NCI-H2196 treated with DMSO at 0.1 percent for 48 hours (cell line): Measurements from ENCODE around the gene PTGDR2.

Experiments used
- DNase-seq: peaks from one replicate; lab custom pipeline; 2025; ENCODE audit not compliant: unreplicated experiment; lab: John Stamatoyannopoulos, UW

The PTGDR2 gene

DNA sequence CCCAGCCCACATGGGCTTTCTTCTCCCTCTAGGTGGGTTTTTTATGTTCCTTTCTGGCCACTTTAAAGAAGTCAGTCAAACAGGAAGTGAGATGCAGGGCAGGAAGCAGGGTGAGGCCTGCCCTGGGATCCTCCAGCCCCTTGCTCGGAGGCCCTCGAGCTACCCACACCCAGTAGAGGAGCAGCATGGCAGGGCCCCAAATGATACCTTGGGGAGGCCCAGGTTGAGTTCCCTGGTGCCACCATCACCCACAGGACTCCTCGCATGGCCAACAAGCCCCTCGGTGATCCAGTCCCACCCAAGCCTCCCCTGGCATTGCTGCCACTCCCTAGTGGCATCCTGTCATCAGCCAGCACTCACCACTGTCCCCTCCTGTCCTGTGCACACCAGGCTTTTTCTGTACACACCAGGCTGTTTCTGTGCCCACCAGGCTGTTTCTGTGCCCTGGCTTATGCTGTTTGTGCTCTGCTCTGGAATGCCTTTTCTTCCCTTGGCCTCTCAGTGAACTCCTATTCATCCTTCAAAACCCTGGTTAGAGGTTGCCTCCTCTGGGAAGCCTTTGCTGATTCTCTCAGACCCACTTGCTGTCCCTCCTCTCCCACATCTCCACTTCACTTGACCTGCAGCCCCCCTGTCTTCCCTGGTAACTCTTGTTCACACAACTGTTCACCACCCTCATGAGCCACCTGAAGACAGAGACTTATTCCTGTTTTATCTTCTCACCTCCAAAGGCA lies 3.1 kb upstream of the PTGDR2 start:
- no peak for DNase-seq

DNA sequence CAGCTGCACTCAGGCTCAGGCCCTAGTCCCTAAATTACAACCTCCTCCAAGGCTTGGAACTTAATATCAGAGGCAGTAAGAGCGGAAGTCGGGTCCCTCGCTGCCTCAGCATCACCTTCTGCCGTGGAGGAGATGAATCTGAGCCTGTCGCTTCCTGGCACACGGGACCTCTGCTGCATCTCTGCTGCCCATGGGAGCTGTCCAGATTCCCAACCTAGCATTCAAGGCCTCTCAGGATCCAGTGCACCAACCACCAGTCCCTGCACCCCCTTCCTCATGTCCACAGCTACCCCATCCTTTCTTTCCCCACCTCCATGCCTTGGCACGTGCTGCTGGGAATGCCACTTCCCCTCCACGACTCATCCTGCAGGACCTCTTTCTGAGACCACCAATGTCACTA lies 2.5 kb upstream of the PTGDR2 start:
- no peak for DNase-seq

DNA sequence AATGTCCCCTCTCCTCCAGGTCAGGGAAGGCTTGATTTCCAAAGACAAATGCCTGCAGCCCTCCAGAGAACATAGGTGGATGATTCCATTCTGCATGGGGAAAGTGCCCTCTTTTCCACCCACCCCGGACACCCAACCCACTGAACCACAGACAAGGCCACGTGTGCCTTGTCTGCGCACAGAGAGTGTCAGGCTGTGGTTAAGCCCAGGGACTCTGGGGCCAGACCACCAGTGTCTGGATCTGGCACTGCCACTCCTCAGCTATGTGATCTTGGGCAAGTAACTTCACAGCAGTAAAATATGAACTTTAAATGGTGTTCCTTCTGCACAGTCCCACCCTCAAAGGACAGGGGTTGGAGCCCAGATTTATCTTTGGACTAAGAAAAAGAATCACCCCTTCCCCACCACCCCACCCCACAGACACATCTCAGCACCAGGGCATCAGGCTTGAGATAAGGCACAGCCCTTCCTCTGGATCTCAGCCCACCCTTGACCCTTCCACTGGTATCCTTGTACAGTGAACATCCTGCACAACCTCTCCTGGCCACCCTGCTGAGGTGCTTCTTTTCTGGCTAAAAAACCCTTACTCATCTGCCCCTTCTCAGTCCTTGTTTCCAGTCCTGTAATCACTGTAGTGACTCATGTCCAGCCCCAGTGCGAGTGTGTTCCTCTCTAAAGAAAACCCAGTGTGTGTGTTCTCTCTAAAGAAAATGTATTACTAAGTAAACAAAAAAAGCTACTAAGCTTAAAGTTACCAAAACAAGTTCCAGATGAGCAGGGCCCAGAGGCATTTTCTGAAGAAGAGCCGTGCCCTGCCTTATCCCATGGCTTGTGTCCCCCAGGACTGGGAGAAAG lies 1.9 kb upstream of the PTGDR2 start:
- DNase-seq: no peak

DNA sequence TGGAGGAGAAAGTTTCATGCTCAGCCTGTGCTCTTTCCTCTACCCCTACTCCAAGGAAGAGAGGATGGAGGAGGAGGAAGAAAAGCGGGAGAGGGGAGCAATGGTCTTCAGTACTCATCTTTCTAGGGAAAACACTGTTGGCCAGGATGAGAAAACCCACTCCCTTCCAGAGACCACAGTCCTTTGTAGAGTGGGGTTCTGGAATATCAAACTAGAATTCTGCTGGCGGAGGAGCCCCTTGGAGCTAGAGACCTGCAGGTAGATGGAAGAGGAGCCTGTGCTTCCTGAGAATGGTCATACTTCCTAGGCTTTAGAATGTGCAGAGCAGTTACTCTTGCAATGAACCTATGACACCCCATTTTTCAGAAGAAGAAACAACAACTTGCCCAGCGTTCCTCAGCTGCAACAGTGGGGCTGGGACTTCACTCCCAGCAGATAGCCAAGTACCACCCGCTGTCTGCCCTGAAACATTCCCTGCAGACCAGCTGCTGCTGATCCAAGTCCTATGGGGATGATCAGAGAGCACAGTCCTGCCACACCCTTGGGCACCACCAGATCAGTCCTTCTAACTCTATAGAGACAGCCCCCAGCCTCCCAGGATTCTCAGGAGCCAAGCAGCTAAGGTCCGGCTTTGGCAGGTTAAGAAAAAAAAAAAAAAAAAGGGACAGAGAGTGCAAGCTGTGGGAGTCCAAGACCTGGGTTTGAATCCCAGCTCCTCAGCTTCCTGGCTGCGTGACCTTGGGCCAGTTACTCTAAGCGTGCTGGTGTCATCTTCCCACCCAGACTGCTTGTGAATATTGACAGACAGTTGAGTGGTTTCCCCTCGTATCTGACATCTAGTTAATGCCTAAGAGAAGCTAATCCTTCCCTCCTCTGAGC lies 664 bp downstream of the PTGDR2 start:
- no peak for DNase-seq

DNA sequence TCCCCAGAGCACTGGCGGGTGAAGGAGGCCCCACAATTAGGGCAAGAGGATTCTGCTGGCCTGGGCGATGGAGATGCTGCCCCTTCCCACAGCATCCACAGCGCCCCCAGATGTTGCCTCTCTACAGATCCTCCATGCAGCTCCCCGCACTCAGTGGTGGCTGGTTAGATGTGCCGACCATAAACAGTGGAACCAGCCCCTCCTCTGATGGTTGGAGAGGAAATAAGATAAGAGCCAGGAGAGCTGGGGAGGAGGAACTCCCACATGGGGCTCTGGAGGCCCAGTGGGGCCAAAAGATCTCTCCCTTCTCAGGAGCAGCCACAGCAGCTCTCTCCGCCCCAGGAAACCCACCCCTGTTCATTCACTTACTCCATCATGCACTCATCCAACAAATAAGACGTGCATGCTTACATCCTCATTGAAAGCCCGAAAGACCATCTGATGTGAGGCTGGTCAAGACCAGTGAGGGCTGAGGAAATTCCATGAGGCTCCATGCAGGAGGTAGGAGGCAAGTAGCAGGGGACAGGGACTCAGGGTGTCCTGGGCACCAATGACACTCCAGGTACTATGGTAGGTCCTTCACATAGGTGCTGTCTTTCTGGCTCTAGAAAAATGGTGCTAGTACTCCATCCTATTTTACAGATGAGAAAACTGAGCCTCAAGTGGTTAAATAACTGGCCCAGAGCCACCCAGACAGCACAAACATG lies 1.5 kb downstream of the PTGDR2 start:
- no peak for DNase-seq

DNA sequence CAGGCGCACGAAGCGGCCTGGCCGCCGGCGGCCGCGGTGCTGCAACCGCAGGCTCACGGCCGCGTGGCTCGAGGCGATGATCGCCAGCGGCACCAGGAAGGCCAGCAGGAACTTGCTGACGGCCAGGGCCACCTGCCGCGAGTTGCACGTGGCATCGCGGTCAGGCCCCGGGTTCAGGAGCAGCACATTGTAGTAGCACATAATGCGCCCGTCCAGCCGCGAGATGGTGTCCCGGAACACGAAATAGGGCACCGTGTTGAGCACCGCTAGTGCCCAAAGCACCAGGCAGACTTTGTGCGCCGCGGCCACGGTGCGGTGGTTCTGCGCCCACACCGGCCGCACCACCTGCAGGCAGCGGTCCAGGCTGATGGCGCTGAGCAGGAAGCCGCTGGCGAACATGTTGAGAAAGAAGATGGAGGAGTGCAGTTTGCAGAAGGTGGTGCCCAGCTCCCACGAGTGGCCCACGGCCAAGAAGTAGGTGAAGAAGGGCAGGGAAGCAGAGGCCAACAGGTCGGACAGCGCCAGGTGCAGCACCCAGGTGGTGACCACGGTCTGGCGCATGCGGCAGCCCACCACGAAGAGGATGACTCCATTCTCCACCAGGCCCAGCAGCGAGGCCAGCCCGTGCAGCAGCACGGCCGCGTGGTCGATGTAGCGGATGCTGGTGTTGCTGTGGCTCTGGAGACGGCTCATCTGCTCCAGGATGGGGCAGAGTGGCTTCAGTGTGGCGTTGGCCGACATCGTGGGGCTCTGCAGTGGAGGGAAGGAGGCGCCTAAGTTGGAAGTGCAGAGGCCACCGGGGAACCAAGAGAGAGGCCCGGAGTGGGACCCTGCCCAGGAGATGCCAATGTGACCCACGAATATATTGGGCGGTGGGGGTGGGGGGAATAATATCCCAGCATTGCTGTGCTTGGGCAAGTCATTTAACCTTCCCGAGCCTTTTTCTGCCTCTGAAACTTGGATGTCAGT lies 2.5 kb downstream of the PTGDR2 start:
- no peak for DNase-seq

DNA sequence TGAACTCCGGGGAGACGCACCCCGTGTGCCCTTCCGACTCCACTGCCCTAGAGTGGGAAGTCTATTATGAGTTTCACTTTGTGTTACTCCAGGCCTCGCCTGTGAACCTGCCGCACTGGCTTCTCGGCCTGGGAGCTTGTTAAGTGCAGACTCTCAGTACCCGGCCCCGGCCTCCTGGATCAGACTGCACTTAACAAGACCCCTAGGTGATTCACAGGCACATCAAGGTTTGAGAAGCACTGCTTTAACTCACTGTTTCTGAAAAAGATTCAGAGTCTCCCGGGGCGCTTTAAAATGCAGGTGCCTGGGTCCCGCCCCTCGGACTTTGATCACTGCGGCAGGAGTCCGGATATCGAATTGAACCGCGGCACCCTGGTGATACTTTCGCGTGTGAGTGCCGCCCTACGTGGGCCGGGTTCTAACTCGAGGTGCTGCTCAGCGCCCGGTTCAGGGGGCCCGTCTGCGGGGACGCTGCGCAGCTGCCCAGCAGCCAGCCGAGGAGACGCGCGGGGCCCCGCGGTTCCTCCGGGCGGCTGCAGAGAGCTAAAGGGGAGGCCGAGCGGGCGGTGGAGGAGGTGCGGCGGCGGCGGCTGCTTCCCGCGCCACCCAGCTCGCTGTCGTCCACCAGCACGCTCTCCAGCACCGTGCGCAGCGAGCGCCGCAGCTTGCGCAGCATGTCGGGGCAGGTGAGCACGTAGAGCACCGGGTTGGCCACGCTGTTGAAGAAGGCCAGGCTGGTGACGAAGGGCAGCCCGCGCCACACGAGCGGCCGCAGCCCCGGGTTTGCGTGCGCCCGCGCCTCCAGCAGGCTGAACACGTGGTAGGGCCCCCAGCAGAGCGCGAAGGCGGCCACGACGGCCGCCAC lies 3.4 kb downstream of the PTGDR2 start:
- no peak for DNase-seq

DNA sequence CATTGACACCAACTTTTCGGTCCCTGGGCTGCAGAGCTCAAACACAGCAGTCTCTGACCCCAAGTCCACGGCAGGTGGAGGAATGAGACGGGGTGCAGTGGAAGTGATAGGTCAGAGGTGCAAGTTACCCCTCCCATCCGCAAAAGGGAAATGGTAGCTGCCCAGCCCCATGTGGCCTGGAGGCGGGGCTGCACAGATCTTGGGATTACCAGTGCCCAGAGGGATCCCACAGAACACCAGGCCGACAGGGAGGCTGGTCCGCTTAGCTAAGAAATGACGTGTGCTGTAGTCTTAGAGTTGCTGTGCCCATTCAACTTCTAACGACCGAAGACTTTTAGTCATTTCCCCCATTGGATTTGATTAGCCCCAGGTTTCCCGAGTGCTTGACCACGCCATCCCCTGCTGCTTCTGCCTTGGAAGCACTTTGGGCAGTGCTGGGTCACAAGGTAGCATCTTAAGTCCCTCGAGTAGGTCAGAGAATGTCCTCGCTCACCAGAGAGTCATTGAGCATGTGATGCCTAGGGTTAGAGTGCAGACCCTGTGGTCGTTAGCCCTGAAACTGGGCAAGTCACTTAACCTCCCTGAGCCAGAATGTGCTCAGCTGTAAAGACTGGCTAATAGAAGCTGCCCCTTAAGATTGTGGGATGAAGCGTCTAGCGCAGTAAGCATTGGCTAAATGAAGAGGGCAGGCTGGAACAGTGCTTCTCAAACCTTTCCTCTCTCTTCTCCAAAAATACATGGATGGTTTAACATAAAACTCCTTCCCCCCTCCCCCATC lies 4.2 kb downstream of the PTGDR2 start:
- DNase-seq: no peak

DNA sequence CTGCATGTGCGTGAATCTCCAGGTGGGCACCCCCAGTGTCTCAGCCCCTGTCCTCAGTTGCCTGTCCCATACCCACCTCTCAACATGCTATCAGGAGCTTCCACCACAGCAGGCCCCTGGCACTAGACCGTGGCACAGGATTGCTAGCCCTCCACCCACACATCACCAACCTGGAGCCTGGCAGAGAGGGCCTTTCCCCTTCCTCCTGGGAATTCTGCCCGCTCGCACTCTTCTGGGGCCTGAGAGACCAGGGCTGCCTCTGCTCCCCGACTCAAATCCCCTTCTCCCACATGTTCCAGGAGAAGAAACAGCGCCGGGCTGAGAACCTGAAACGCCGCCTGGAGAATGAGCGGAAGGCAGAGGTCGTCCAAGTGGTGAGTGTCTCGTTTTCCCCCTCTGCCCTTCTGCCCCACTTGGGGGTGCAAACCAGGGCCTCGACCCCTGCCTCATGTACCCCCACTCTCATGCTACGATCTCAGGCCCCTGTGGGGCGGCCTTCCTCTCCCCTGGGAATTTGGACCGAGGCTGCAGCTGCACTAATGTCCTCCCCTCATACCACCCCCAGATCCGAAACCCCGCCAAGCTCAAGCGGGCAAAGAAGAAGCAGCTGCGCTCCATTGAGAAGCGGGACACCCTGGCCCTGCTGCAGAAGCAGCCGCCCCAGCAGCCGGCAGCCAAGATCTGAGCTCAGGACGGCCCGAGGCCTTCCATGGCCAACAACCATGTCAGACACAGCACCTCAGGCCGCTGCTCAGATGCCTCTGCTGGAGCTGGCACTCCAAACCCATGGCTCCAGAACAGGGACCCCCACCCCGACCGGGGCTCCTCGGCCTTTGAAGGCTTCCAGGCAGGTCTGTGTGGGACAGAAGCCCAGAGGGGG lies 5.9 kb downstream of the PTGDR2 start:
- no peak for DNase-seq

DNA sequence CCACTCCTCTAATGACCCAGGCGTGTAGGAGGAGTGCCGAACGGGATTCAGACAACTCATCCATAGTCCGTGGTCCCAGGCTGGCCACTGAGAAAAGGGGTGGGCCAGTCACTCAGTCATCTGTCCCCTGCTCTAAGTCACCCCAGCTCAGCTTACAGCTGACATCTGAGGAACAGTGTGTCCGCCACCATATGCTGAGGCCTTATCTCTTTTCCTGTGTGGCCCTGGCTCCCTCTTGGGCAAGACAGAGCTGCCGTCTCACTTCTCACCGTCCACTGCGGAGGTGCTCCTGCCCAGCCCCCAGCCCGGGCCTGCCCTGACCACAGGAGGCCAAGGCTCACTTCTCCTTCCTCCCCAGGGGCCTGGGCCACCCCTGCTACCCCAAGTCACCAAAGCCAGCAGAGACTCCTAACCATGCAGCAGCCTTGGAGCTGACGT lies 7.0 kb downstream of the PTGDR2 start:
- no peak for DNase-seq

DNA sequence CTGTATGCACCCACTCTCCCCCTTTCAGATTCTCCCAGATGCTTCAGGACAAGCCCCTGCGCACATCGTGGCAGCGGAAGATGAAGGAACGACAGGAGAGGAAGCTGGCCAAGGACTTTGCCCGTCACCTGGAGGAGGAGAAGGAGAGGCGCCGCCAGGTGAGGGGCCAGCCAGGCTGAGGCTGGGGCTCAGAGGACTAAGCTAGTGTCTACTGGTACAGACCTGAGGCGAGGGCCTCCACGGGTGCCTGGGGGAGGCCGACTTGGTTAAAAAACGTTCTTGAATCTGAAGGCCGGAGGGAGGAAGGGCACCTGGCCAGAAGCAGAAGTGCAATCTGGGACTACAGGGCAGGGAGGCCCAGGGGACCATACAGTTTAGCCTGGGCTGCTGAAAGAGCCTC lies 7.9 kb downstream of the PTGDR2 start:
- no peak for DNase-seq

DNA sequence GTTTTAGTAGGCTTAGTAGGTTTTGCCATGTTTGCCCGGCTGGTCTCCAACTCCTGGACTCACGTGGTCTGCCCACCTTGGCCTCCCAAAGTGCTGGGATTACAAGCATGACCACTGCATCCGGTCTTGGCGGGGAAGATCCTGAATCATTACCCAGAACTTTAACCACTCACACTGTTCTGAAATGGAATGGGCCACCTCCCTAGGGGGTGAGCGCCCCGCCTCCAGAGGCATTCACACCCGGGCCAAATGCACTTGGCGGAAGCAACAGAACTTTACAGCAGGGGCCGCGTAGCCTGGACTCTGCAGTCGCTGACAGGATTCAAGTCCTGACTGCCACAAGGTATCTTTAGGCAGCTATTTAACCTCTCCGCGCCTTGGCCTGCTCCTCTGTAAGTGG lies 8.5 kb downstream of the PTGDR2 start:
- no peak for DNase-seq

DNA sequence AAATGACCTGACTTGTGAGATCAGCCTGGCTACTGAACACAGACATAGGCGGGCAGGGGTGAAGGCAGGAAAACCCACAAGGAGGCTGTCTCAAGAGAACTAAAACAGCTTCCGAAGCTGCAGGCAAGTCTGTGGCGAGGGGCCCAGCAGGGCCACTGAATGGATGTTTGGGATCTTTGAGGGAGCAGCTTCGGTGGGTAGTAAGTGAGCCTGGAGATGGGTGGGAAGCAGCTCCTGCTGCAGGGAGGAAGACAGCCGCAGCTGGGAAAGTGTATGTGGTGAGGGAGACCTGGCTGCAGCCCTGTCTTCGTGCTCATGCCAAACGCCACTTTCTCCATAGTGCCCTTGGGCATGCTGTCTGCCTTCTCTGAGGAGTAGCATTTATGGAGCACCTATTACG lies 10.4 kb downstream of the PTGDR2 start:
- no peak for DNase-seq

DNA sequence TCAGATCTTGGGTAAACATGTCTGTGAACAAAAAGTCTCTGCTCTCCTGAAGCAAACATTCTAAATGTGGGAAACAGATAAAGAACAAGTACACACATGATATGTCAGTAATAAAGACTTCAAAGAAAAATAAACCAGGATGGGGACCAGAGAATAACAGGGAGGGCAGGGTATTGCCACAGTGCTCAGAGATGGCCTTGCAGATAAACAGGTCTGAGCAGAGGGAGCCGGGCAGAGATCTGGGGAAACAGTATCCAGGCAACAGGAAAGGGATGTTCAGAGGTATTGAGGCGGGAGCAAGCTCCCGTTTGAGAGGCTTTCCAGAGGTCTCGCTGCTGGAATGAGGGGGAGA lies 10.9 kb downstream of the PTGDR2 start:
- no peak for DNase-seq

DNA sequence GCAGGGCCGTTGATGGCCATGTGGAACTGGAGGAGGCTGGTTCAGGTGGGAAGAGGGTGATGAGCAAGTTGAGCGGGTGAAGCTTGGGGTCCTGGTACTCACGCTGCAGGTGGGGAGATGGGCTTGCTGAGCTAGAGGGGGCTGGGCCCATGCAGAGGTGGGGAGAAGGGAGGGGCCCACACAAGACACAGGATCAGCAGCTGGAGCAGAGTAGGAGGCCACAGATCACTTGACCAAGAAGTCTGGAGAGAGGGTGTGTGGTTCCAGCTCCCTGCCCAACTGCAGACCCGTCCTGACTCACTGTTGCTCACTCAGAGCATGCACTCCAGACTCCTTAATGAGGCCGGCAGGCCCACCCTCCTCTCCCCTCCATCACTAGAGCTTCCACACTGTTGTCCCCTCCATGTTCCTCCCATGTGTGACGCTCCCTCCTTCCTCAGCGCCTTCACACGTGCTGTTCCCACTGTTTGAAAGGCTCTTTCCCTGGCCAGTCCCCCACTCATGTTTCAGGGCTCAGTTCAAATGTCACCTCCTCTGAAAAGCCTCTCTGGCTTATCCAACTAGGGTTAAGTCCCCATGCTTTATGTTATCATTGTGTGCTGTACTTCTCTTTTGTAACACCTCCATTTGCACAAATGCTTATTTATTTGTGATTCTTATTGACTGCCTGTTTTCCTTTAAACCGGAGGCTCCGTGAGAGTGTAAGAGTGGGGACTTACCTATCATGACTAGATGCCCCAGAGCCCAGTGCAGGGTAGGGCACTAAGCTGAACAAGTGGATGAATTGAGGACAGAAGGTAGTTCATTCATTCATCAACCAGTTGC lies 11.5 kb downstream of the PTGDR2 start:
- no peak for DNase-seq
